Transverse colon (tissue), 3 donors: ENCODE results near the gene ZFP64.

Experiments used
- CTCF ChIP-seq, 5 experiments: fragments of 200-600 bp in 3 of 5; fragments of 450-650 bp in 2 of 5; sonication (generic) in 3 of 5; IDR thresholded peaks; 1 replicate in 2 of 5; 2 replicates in 3 of 5; pipeline ENCODE4 v1.5.1; 2016 to 2017; ENCODE audit warnings: antibody characterized with exemption in 5 of 5, inconsistent platforms in 3 of 5, mild to moderate bottlenecking in 2 of 5, moderate library complexity in 1 of 5
- POLR2A ChIP-seq: fragments of 450-650 bp; IDR thresholded peaks from one replicate; pipeline ENCODE4 v1.6.1; 2016; ENCODE audit warnings: antibody characterized with exemption, mild to moderate bottlenecking, moderate library complexity

GRCh38 chr20:52152416-52152815 lies 39.2 kb downstream of the ZFP64 start:
- TF ChIP-seq CTCF (IDR thresholded peaks at IDR 0.05), result no peak
- TF ChIP-seq POLR2A, result no peak
